AG09319 (cell line): ENCODE measurements around the gene OTOGL.

Experiments used
- DNase-seq: peaks from one replicate; pipeline ENCODE4 v3.0.0-alpha.2; 2010; ENCODE audit warnings: low read depth; ENCODE audit errors: extremely low read depth
- CTCF ChIP-seq: IDR thresholded peaks from 2 replicates; pipeline ENCODE4 v1.5.1; 2011; ENCODE audit warnings: low read depth, mild to moderate bottlenecking, inconsistent platforms, low read length, moderate library complexity

The OTOGL gene

GRCh38 chr12:80099259-80099658 lies at the start of gene OTOGL:
Gene OTOGL, plus strand, starts transcription at chr12:80099537. Its CDS starts 109,895 bp downstream, at chr12:80209432.
- TF ChIP-seq CTCF: no peak
- no peak for DNase-seq

GRCh38 chr12:80050236-80050635 lies 49.1 kb upstream of the OTOGL start:
- TF ChIP-seq CTCF: no peak
- no peak for DNase-seq

GRCh38 chr12:80053051-80053790 lies 46.1 kb upstream of the OTOGL start:
- peak; percentile 77 for DNase-seq

GRCh38 chr12:80056232-80056631 lies 43.1 kb upstream of the OTOGL start:
- DNase-seq: no peak
- no peak for TF ChIP-seq CTCF

More at GRCh38 chr12:80053051-80053790, 46.1 kb upstream of the OTOGL start:
- no peak for TF ChIP-seq CTCF

- no peak for TF ChIP-seq CTCF
- no peak for DNase-seq
Observed at GRCh38 chr12:80056845-80057244, 42.5 kb upstream of the OTOGL start.

GRCh38 chr12:80058586-80058985 lies 40.8 kb upstream of the OTOGL start:
- no peak for DNase-seq
- no peak for TF ChIP-seq CTCF

- no peak for DNase-seq
- TF ChIP-seq CTCF: no peak
Observed at GRCh38 chr12:80059102-80059501, 40.2 kb upstream of the OTOGL start.
